HG03575 (cell line): Measurements from ENCODE around the gene MAGI2.

ENCODE experiments used
- ATAC-seq: cut with Tn5 transposase; IDR thresholded peaks from one replicate; pipeline ENCODE4 v1.9.1; 2021; ENCODE audit not compliant: unreplicated experiment, insufficient number of reproducible peaks, low FRiP score; ENCODE audit errors: extremely low read depth

MAGI2 gene

DNA sequence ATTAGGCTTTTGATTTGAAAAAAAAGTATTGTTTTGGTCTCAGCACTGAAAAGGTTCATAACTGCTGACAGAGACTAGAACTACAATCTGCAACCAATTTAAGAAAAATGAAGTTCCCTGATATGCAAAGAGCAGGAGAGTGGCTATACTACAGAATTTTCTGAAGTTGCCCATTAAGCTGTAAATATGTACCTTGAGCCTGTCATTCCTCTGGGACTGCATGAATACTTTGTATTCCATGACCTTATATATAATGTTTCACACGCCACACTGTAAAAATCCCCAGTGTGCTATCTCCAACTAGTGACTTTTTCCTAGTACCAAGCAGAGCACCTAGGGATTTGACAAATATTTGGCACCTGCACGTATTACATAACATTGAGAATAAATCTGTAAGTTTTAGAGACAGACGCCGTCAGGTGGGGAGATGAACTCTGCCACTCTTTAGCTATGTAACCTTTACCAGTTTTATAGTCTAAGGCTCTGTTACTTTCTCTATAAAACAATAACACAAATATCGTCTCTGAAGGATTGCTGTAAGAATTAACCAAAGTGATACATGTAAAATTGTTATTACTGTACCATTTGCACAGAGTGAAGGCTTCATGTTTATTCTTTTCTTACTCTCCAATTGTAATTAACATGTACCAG, 235.4 kb downstream of the MAGI2 start:
- no peak for ATAC-seq

DNA sequence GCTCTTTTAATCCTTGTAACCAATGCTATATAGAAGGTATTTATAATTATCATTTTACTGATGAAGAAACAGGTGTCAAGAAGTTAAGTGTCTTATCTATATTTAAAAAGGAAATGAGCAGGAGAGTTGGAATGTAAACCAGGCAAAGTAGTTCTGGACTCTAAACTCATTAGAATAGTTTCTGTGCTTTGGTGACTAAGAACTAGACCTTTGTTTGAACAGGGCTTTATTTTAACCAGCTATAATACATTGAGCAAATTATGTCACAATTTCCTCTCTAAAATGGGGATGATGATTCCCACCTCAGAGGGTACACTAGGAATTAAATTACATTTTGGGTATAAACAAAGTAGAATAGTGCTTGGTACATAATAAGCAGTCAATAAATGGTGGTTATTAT, 236.0 kb downstream of the MAGI2 start:
- ATAC-seq, result no peak

DNA sequence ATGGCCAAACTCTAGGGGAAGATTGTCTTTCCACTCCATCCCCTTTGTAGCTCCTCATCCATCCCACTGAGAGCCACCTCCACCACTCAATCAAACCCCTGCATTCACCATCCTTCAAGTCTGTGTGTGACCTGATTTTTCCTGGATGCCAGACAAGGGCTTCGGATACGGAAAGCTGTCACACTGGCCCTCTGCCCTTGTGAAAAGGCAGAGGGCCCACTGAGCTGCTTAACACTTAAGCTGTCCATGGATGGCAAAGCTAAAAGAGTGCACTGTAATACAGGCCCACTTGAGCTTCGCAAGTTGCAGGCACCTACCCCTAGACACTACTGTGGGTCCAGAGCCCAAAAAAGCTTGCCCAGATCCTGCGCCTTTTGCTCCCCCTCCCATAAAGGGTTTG, 237.2 kb downstream of the MAGI2 start:
- no peak for ATAC-seq

DNA sequence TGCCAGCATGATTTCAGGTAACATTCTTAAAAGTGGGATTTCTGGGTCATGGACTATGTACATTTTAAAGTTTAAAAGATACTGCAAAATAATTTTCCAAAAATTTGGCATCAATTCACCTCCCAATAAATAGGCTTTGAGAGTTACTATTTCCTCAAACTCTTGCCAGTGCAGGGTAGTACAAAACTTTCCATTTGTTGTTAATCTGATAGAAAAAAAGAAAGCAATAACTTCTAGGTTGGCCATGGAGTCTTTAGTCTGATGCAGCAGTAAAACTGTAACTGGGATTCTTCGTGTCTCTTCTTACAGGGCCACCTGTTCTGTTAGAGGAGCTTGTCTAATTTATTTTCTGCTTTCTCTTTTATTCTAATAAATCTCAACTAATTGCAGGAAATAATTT, 241.1 kb downstream of the MAGI2 start:
- ATAC-seq, result no peak

DNA sequence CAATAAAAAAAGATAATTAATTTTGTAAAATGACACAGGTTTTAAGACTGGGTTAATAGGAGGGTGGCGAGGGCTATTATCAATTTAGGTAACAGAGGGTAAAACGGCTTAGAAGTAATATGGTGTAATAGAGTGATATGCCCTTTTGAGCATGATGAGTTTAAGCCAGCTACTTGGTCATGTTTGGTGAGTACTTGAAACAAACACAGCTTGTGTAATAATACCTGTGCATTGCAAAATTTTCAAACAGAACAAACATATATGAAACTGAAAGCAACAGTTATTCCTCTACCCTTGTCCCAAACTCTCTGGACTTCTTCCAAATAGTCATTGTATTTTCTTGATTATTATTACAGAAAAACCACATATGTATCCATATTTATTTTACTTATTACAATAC, 241.7 kb downstream of the MAGI2 start:
- no peak for ATAC-seq

DNA sequence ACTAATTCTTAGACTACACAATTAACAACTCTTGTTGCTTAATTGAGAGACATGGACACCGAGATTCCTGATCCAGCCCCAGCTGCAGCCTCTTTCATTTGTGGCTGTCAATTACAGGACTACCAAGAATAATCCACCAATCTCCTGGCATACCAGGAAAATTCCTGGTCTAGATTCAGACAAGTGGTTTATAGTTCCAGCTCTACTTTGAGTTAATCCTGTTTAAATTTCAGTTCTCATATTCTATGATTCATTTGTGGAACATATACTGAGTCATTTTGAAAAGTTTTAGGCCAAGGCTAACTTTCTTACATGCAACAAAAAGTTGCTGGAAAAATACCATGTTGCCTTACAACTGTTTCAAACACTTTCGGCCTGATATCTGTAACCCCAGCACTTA, 253.5 kb downstream of the MAGI2 start:
- ATAC-seq, result no peak

DNA sequence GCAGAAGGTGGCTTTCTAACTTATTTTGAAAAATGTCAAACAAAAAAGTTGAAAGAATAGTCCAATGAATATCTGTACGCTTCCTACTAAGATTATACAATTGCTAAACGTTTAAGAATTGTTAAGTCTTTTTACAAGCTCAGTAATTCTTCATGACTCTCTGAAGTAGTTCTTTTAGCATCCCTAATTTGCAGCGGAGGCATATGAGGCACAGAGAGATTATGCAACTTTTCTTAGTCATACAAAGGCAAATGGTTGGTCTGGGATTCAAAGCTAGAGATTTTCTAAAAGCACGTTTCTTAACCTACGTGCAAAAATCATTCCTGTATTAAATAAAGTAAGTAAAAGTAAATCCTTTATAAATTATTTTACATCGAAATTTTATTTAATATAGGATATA, 254.2 kb downstream of the MAGI2 start:
- ATAC-seq, result no peak

DNA sequence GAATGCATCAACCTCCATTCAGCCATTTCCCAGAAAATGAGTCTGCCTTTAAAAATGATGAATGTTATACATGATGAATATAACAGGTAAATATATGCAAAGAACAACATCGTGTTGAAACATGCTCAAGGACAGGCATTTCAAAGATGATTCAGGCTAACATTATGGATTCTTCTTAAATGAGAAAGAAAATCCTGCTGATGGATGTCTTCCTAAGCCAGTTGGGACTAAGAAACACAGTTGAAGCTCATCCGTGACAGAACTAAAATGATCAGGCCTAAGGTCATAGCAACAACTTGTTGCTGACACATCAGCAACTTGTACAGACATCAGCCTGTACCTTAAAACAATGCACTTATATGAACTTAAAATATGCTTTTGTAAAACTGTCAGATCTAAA, 267.9 kb downstream of the MAGI2 start:
- ATAC-seq, result no peak

DNA sequence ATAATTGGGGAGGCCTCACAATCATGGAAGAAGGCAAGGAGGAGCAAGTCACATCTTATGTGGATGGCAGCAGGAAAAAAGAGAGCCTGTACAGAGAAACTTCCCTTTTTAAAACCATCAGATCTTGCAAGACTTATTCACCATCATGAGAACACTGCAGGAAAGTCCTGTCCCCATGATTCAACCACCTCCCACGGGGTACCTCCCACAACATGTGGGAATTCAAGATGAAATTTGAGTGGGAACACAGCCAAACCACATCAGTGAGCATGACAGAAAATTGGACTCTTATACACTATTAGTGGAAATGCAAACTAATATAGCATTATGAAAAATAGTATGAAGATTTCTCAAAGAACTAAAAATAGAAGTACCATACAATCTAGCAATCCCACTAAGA, 271.2 kb downstream of the MAGI2 start:
- ATAC-seq, result no peak

DNA sequence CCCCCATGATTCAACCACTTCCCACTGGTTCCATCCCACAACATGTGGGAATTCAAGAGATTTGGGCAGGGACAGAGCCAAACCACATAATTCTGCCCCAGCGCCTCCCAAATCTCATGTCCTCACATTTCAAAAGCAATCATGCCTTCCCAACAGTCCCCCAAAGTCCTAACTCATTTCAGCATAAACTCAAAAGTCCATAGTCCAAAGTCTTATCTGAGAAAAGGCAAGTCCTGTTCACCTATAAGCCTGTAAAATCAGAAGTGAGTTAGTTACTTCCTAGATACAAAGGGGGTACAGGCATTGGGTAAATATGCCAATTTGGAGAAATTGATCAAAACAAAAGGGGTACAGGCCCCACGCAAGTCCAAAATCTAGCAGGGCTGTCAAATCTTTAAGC, 272.9 kb downstream of the MAGI2 start:
- ATAC-seq, result no peak

DNA sequence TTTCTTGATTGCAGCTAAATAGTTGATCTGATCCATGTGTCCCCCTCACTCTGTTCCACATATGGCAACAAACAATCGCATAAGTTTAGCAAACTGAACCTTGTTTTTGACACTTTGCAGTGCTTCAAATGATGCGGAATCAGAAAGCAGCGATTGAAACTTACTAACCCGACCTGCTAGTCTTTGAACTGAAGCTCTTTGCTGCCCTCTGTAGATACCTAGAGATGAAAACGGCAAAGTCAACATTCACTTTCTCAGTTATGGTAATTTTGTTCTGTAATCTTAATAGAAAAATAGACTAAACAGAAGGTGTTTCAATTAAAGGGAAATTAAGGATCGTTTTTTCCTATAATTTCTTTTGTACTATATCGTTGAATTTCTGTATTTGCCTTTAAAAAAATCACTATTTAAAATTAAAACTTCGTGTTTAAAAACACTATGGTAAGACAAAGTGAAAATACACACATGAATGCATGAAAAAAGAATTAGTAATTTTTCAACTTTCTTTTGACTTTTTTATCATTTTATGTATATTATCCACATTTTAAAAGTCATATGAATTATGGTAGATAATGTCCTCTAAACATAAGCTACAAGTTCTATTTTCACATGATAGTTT, 276.5 kb downstream of the MAGI2 start:
- ATAC-seq, result no peak

DNA sequence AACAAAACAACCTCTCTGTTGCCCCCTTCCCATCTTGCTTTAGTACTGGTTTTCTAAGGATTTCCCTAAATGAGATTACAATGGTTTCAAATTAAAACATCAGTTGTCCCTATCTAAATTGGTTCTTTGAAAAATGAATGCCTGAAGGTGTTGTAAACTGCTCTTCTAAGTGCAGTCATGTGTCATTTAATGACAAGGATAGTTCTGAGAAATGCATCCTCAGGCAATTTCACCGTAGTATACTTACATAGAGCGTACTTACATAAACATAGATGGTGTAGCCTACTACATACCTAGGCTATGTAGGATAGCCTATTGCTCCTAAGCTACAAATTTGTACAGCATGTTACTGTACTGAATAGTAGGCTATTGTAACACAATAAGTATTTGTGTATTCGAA, 278.1 kb downstream of the MAGI2 start:
- ATAC-seq, result no peak

DNA sequence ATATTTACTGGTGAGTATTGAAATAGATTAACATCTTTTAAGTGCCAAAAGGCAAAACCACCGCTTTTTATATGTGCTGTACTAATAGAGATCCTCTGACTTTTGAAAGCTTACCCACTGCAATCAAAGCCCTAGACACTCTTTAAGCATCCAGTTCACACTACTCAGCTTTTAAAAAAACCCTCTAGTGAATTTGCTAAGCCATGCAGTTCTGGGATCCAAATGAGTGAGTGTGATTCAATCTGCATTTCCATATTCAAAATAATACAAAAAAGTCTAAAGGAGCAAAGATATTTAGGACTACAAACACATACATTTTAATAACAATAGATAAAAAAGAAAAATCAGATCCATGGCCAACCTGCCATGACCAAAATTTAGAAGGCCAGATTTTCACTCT, 288.2 kb downstream of the MAGI2 start:
- no peak for ATAC-seq

DNA sequence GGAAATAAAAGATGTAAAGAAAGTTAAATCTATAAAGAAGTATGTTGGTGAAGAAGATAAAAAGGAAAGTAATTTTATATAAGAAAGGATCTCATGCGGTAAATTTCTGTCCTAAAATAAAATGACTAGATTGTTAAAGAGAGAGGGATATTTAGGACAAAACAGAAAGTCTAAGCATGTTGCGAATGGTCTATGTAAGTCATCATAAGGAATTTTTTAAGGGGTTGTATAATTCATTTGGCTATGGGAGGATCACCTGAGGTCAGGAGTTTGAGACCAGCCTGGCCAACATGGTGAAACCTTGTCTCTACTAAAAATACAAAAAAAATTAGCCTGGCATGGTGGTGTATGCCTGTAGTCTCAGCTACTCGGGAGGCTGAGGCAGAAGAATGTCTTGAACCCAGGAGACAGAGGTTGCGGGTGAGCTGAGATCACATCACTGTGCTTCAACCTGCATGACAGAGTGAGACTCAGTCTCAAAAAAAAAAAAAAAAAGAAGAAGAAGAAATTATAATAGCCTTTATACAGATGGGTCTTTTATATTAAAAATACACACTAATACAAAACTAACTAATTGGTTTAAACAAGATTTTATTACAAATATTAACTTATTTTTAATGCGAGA, 294.3 kb downstream of the MAGI2 start:
- ATAC-seq, result no peak

DNA sequence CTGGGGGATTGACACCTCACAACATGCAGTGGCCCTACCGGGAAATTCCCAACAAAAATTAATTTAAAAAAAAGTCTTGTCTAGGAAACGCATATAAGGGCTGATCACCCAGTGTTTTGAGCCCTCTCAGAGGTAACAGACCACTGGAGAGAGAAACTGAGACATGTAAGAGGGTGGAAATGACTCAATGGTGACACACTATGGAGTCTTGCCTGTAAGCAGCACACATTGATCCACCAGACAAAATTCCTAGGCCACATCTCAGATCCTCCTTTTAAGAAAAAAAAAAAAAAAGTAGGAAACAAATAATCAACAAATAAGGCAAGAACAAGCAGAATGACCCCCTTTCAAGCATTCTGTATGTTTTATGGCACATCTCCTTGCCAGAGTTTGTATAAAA, 296.2 kb downstream of the MAGI2 start:
- ATAC-seq, result no peak

DNA sequence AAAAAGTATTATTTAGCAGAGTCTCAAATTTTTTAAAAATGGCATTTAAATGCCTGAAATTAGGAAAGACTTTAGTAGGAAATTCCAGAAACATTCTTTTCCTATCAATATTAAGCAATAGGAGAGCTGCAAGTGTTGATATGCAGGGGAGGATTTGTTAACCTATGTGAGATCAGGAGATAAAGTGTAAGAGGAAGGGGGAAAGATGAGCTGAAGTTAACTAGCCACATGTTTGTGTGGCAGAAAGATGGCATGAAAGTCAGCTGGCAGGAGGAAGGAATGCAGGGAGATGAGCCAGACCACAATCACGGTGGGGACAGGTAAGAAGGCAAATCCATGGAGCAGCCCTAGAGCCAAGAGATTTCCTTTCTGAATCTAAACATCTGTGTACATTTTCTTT, 303.6 kb downstream of the MAGI2 start:
- ATAC-seq, result no peak

DNA sequence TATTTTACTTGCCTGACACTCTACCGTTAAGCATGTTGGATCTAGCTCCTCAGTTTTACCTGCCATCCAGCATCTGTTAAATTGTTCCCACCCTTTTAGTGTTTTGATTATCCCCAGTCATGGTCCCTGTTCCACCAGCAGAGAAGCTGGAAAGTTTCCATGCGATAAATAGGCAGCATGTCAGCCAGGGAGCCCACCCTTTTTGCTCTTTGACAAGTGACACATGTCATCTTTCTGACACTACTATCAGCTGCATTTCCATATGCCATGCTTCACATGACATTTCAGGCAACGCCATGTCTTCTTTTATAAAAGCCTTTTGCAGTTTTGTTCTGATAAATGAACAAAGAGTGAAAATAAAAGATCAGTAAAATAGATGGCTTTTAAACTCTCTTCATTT, 310.8 kb downstream of the MAGI2 start:
- ATAC-seq, result no peak

DNA sequence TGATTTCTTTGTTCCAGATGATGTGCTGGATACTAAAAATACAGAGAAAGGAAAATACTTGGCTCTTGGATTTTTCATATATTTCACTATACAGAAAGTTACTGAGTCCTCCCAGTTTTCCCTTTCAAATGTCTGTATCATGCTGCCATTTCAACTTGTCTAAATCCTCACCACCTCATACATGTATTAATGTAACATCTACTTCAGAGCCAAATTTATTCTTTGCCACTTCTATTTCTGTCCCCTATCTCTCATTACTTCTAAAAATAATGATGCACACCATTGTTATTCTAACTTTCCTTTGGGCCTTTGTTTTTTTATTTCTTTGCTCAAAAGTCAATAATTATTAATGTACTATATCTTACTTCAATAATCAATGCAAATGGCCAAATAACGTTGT, 312.2 kb downstream of the MAGI2 start:
- no peak for ATAC-seq

DNA sequence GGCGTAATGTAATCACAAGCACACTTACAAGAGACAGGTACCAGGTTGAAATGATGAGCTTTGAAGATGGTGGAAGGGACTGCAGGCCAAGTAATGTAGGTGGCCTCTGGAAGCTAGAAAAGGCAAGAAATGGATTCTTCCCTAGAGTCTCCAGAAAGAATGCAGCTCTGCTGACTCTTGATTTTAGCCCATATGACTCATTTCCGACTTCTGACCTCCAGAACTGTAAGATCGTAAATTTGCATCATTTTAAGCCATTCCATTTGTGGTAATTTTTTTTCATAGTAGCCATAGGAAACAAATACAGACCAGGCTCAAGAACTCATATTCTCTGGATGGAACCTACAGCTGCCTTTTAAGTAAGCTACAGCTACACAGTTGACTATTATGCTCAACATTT, 315.5 kb downstream of the MAGI2 start:
- ATAC-seq, result no peak

DNA sequence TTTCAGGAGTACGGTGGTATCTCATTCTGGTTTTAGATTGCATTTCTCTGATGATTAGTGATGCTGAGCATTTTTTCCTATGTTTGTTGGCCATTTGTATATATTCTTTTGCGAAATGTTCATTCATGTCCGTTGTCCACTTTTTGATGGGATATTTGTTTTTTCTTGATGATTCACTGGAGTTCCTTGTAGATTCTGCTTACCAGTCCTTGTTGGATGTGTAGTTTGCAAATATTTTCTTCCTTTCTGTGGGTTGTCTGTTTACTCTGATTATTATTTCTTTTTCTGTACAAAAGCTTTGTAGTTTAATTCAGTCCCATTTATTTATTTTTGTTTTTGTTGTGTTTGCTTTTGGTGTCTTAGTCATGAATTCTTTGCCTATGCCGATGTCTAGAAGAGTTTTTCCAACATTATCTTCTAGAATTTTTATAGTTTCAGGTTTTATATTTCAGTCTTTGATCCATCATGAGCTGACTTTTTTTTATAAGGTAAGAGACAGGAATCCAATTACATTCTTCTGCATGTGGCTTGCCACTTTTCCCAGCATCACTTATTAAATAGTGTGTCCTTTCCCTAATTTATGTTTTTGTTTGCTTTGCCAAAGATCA, 320.5 kb downstream of the MAGI2 start:
- no peak for ATAC-seq
